SU-DHL-6 (cell line): ENCODE measurements around the gene MAP3K1.

Experiments used
- H2AFZ ChIP-seq: fragments of 200-600 bp; sonication (generic); 2 replicates; pipeline ENCODE4 v1.6.1; 2014; ENCODE audit warnings: low read depth, mild to moderate bottlenecking, moderate library complexity, mixed read lengths, antibody characterized with exemption, low read length; ENCODE audit not compliant: severe bottlenecking
- H3F3A ChIP-seq: fragments of 200-600 bp; shearing (Covaris generic); 2 replicates; pipeline ENCODE4 v1.6.0; 2016; ENCODE audit warnings: antibody characterized with exemption, mild to moderate bottlenecking; ENCODE audit not compliant: insufficient read depth
- H3K27ac ChIP-seq: fragments of 200-600 bp; sonication (generic); 2 replicates; pipeline ENCODE4 v1.5.1; 2016; ENCODE audit warnings: low read depth, mild to moderate bottlenecking, low read length, moderate library complexity, mixed read lengths
- H3K27me3 ChIP-seq: fragments of 200-600 bp; sonication (generic), shearing (Covaris generic); 2 replicates; pipeline ENCODE4 v1.6.0; 2014; ENCODE audit warnings: mild to moderate bottlenecking, low read length
- H3K36me3 ChIP-seq: fragments of 200-600 bp; sonication (generic); 2 replicates; pipeline ENCODE4 v1.6.1; 2014; ENCODE audit warnings: mild to moderate bottlenecking, low read length, mixed read lengths
- H3K4me2 ChIP-seq: fragments of 300-600, 200-600 bp; shearing (Covaris generic), sonication (generic); 2 replicates; pipeline ENCODE4 v1.6.0; 2014; ENCODE audit warnings: low read length, low read depth, mild to moderate bottlenecking; ENCODE audit not compliant: poor library complexity, severe bottlenecking
- H3K4me3 ChIP-seq: fragments of 200-600 bp; sonication (generic); 2 replicates; pipeline ENCODE4 v1.5.1; 2014; ENCODE audit warnings: antibody characterized with exemption, low read length, mild to moderate bottlenecking, mixed read lengths; ENCODE audit not compliant: insufficient read depth, poor library complexity, severe bottlenecking
- H3K79me2 ChIP-seq: fragments of 200-600 bp; sonication (generic); 2 replicates; pipeline ENCODE4 v1.6.1; 2014; ENCODE audit warnings: mild to moderate bottlenecking, low read length, moderate library complexity; ENCODE audit not compliant: insufficient read depth
- H3K9ac ChIP-seq: fragments of 200-600 bp; sonication (generic); 2 replicates; pipeline ENCODE4 v1.7.0; 2014; ENCODE audit warnings: mild to moderate bottlenecking, low read length
- H3K9me2 ChIP-seq: fragments of 200-600 bp; sonication (generic); replicated peaks from 2 replicates; pipeline ENCODE4 v1.6.1; 2014; ENCODE audit warnings: low read length; ENCODE audit not compliant: insufficient read depth
- H3K9me3 ChIP-seq: fragments of 200-600 bp; sonication (generic); 2 replicates; pipeline ENCODE4 v1.6.1; 2014; ENCODE audit warnings: low read length, mixed read lengths; ENCODE audit not compliant: insufficient read depth
- H4K20me1 ChIP-seq: fragments of 200-600 bp; sonication (generic); 2 replicates; pipeline ENCODE4 v1.6.1; 2014; ENCODE audit warnings: low read depth, mild to moderate bottlenecking, antibody characterized with exemption, low read length, moderate library complexity, mixed read lengths
- EZH2phosphoT487 ChIP-seq: fragments of 200-600 bp; sonication (generic), shearing (Covaris generic); conservative IDR thresholded peaks from 2 replicates; pipeline ENCODE4 v1.6.1; 2018; ENCODE audit warnings: mild to moderate bottlenecking, antibody characterized with exemption, low read length, moderate library complexity, mixed read lengths
- TF ChIP-seq, protein P1 (sequence below): fragments of 200-600 bp; sonication (generic); IDR thresholded peaks from one replicate; pipeline ENCODE4 v1.5.1; 2017; ENCODE audit warnings: antibody characterized with exemption, mild to moderate bottlenecking, low read length, moderate library complexity; ENCODE audit not compliant: insufficient read depth, poor library complexity, severe bottlenecking

The MAP3K1 gene

DNA sequence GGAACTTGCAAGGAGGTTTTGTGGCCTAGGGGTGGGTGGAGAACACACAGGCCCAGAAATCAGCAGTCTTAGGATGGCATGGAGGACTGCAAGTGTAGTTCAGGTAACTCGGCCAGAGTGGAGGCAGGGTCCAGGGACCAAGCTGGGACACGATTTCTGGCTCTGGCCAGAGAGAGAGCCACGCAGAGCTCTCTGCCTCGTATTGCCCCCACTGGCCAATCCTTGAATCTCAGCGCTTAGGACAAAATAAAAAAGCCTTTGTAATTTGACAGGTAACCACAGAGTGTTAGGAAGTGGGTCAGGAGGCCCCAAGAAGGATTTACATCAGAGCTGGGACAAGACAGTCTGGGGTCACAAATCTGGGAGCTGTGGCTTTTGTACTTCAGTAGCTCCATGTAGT lies 11.7 kb downstream of the MAP3K1 start:
- Histone ChIP-seq H3K27me3 (no peaks in the 10 kb centered on the region), H3K27ac (no peak overlapping the region), H3K79me2 (peaks cover 45% of the 10 kb centered on the region; the same call in 1 of the 2 replicates), H3K9me2 (no peaks in the 10 kb centered on the region), H2AFZ (no peak overlapping the region), H3K4me3 (no peak overlapping the region), H4K20me1 (peaks cover 30% of the 10 kb centered on the region), H3F3A (no peaks in the 10 kb centered on the region), H3K36me3 (no peaks in the 10 kb centered on the region), H3K9ac (no peak overlapping the region), H3K4me2 (no peak overlapping the region), H3K9me3 (no peaks in the 10 kb centered on the region)
- no peak for TF ChIP-seq EZH2phosphoT487
- TF ChIP-seq, protein P1, sequence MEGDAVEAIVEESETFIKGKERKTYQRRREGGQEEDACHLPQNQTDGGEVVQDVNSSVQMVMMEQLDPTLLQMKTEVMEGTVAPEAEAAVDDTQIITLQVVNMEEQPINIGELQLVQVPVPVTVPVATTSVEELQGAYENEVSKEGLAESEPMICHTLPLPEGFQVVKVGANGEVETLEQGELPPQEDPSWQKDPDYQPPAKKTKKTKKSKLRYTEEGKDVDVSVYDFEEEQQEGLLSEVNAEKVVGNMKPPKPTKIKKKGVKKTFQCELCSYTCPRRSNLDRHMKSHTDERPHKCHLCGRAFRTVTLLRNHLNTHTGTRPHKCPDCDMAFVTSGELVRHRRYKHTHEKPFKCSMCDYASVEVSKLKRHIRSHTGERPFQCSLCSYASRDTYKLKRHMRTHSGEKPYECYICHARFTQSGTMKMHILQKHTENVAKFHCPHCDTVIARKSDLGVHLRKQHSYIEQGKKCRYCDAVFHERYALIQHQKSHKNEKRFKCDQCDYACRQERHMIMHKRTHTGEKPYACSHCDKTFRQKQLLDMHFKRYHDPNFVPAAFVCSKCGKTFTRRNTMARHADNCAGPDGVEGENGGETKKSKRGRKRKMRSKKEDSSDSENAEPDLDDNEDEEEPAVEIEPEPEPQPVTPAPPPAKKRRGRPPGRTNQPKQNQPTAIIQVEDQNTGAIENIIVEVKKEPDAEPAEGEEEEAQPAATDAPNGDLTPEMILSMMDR: no peak

DNA sequence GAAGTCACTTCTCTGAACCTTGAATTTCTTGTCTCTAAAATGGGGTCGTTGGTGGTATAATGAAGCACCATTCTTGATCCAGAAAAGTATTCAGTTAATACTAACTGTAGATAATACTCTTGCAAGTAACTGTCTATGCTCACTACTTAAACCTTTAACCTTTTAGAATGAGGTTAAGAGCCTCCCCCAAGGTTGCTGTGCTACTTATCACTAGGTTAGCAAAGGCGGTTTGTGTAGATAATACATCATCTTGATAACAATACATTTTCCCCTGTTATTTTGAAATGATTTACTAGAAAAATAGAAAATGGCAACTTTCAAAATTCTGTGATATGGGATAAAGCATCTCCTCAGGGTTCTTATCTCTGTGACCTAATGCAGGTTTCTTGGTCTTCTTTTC lies 12.6 kb downstream of the MAP3K1 start:
- H2AFZ ChIP-seq: no peak overlapping the region
- TF ChIP-seq, protein P1: no peak
- TF ChIP-seq EZH2phosphoT487: no peak
- H3K9ac ChIP-seq: no peak overlapping the region
- H3K79me2 ChIP-seq: peaks cover 44% of the 10 kb centered on the region; the same call in 1 of the 2 replicates
- H3K4me2 ChIP-seq: no peak overlapping the region
- H4K20me1 ChIP-seq: peaks cover 30% of the 10 kb centered on the region
- no peaks in the 10 kb centered on the region for H3K9me3 ChIP-seq
- H3K36me3 ChIP-seq: no peaks in the 10 kb centered on the region
- H3K4me3 ChIP-seq: no peak overlapping the region
- no peaks in the 10 kb centered on the region for H3F3A ChIP-seq
- H3K9me2 ChIP-seq: no peaks in the 10 kb centered on the region
- no peaks in the 10 kb centered on the region for H3K27me3 ChIP-seq
- H3K27ac ChIP-seq: no peak overlapping the region

DNA sequence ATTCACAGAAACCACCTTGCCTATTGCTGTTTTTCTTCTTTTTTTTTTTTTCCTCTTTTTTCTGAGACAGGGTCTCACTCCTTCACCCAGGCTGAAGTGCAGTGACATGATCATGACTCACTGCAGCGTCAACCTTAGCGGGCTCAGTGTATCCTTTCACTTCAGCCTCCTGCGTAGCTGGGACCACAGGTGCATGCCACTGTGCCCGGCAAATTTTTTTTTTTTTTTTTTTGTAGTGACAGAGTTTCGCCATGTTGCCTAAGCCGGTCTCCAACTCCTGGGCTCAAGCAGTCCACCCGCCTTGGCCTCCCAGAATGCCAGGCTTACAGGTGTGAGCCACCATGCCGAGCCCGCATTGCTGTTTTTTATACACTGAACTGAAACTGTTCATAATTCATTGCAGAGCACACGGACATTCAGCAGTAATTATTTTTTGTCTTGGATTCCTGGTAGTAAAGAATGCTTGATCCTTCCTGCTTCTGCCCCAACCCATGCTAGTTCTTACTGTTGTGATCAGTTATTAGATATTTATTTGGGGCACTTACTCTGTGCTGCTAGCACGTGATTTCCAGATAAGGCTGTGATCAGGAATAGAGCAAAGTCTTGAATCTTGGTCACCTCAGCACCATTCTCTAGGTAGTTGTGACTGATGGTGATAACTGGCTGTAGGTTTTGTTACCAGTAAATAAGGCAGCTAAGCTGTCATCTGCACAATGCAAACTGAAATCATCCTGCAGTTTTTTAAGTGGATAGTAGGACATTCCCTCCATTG lies 14.0 kb downstream of the MAP3K1 start:
- Histone ChIP-seq H3K27ac (no peak overlapping the region), H3K4me3 (no peak overlapping the region)

More for the DNA sequence above, 14.0 kb downstream of the MAP3K1 start:
- H2AFZ ChIP-seq: no peak overlapping the region
- TF ChIP-seq, protein P1: no peak
- no peak for TF ChIP-seq EZH2phosphoT487
- H3K9me2 ChIP-seq: no peaks in the 10 kb centered on the region
- H3K9me3 ChIP-seq: no peaks in the 10 kb centered on the region
- no peaks in the 10 kb centered on the region for H3F3A ChIP-seq
- H3K36me3 ChIP-seq: no peaks in the 10 kb centered on the region
- H4K20me1 ChIP-seq: peaks cover 35% of the 10 kb centered on the region
- no peaks in the 10 kb centered on the region for H3K27me3 ChIP-seq
- H3K9ac ChIP-seq: no peak overlapping the region
- peaks cover 39% of the 10 kb centered on the region; the same call in 1 of the 2 replicates for H3K79me2 ChIP-seq
- peak overlapping the region; percentile 37 for H3K4me2 ChIP-seq
